NCI-H2029 treated with DMSO at 0.1 percent for 48 hours (cell line): Measurements from ENCODE around the gene LRP4.

Source experiments
- DNase-seq: peaks from one replicate; lab custom pipeline; 2025; lab: John Stamatoyannopoulos, UW

LRP4 gene

GRCh38 chr11:46892838-46893237, 25.5 kb downstream of the LRP4 start:
- no peak for DNase-seq

GRCh38 chr11:46892109-46892508, 26.2 kb downstream of the LRP4 start:
- DNase-seq, result no peak

GRCh38 chr11:46890665-46891064, 27.7 kb downstream of the LRP4 start:
- DNase-seq, result no peak

- DNase-seq, result peak; percentile 46
Observed at GRCh38 chr11:46889689-46890475, 28.5 kb downstream of the LRP4 start.

- no peak for DNase-seq
Observed at GRCh38 chr11:46889251-46889650, 29.1 kb downstream of the LRP4 start.

- no peak for DNase-seq
Observed at GRCh38 chr11:46888636-46889035, 29.7 kb downstream of the LRP4 start.

- no peak for DNase-seq
Observed at GRCh38 chr11:46886211-46886610, 32.1 kb downstream of the LRP4 start.

GRCh38 chr11:46879056-46879585, 39.2 kb downstream of the LRP4 start:
- DNase-seq, result no peak

GRCh38 chr11:46877580-46877979, 40.8 kb downstream of the LRP4 start:
- DNase-seq, result no peak

GRCh38 chr11:46876471-46876870, 41.9 kb downstream of the LRP4 start:
- DNase-seq, result no peak

GRCh38 chr11:46874586-46874985, 43.8 kb downstream of the LRP4 start:
- DNase-seq, result no peak

GRCh38 chr11:46868912-46869311, 49.4 kb downstream of the LRP4 start:
- DNase-seq, result no peak

- no peak for DNase-seq
Observed at GRCh38 chr11:46865340-46865739, 53.0 kb downstream of the LRP4 start.

GRCh38 chr11:46860218-46860617, 58.1 kb downstream of the LRP4 start:
- DNase-seq, result no peak

GRCh38 chr11:46858920-46859546, 59.3 kb downstream of the LRP4 start:
- no peak for DNase-seq

GRCh38 chr11:46857666-46858065, 60.7 kb downstream of the LRP4 start:
- no peak for DNase-seq

GRCh38 chr11:46856605-46857343, 61.6 kb downstream of the LRP4 start:
- DNase-seq, result no peak

GRCh38 chr11:46855863-46856262, 62.5 kb downstream of the LRP4 start:
- no peak for DNase-seq

GRCh38 chr11:46855167-46855566, 63.2 kb downstream of the LRP4 start:
- DNase-seq, result no peak

- DNase-seq, result no peak
Observed at GRCh38 chr11:46850829-46851380, 67.4 kb downstream of the LRP4 start.

- no peak for DNase-seq
Observed at GRCh38 chr11:46849631-46850030, 68.7 kb downstream of the LRP4 start.

- DNase-seq, result no peak
Observed at GRCh38 chr11:46846510-46846830, 71.9 kb downstream of the LRP4 start.
